GM18526 (cell line): ENCODE measurements around the gene LUZP2.

ENCODE experiments used
- POLR2A ChIP-seq: IDR thresholded peaks from 3 replicates; pipeline ENCODE4 v1.6.1; 2011; ENCODE audit not compliant: insufficient read length; ENCODE audit errors: extremely low read depth

The LUZP2 gene

DNA sequence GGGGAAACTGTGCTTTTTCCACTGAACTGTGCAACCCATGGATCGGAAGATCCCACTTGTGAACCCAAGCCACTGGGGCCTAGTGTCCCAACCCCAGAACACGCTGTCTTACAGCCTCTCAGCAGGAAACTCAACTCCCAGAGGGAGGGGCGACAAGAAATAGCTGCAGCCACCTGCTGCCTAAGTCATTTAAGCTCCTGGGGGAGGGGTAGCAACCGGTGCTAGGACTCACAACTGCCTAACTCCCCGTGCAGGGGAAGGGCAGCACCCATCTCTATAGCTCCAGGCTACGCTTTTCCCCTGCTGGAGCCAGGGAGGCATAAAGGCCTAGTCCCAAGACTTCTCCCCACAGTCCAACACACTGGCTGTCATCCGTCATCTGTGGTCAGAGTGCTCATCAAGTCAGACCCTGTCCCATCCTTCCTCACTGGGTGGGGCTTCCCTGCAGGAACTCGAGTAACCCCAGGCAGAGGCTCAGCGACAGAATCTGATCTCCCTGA lies 363.0 kb downstream of the LUZP2 start:
- no peak for TF ChIP-seq POLR2A

DNA sequence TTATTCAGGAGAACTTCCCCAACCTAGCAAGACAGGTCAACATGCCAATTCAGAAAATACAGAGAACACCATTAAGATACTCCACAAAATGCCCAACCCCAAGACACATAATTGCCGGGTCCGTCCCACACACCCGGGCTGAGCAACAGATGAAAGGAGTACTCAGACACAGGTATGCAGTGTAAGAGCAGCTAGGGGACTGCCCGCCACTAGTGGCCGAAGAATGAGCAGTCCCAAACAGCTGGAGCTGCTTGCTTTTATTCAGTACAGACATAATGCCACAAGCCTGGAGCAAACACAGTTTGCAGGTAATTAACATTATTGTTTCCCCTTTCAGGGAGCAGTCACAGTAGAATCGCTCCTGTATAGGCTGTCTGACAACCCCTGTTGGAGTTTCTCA lies 364.6 kb downstream of the LUZP2 start:
- no peak for TF ChIP-seq POLR2A

DNA sequence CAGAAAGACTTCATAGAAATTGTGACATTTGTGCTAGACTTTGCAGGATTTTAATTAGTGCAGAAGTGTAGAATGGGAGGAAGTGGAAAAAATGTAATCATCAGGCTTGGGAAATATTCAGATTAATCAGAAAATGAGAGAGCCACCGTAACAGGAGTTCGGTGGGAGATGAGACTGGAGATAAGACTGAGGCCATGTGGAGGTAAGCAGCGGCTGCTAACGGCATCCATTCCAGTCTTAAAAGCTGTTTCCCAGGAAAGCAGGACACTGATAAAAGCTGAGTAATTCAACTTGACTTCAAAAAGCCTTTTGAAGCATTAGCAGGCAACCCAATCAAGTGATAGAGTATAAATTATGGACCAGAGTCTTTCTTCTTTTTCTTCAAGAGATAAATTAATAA lies 369.9 kb downstream of the LUZP2 start:
- TF ChIP-seq POLR2A: no peak

DNA sequence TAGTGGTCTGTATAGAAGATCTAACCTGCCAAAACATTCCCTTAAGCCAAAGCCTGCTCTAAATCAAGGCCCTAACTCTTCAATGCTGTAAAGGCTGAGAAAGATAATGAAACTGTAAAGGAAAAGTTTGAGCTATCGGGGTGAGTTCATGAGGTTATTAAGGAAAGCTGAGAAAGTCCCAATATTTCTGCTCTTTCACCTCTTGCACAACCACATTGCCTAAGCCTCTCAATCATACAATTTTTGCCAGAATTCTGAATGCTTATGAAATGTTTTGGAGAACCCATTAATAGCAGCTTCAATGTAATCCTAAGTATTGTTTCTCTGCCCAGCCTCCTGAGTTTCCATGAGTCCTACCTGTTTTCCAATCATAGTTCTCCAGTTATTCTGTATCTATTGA lies 373.2 kb downstream of the LUZP2 start:
- TF ChIP-seq POLR2A: no peak

DNA sequence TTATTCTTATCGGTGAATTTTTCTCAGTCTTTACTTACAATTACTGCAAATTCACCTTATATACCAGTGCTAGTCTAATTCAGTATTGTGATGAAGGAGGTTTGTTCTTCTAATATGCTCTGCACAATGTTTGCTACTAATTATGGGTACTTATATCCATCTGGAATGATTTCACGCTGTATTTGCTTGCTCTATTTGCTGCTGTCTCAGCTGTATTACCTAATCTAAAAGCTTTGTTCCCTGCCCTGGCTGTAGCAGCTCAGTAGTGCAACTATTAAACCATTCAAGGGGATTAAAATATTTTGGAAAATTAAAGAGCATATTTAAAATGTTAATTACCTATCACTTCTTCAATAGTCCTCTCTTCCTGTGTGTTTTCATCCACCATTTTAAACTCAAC lies 375.3 kb downstream of the LUZP2 start:
- no peak for TF ChIP-seq POLR2A

DNA sequence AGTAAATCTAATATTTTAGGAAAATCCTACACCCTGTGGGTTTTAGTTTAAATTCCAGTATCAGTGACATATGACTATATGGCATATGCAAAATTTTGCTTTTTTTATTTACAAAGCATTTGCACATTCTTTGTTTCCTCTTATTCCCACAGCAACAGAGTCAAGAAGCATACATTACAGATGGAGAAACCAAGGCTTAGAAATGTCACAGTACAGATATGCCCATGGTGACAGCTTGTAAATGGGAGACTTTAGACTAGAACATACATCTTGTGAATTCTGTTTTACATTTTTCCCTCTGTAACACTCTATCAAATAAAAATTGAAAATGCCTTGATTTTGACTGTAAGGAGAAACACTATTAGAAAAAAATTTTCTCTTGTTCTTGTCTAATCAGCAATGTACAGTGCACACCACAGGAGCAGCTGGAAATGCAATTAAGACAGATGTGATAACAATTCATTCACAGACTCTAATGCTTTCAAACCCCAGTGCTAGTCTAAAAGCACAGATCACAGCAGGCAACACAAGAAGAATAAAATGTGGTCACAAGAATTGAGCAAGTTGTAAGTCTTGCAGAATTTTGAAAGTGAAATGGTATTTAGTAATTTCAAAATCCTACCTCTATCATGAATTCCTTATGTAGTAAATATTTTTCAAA lies 375.9 kb downstream of the LUZP2 start:
- no peak for TF ChIP-seq POLR2A

DNA sequence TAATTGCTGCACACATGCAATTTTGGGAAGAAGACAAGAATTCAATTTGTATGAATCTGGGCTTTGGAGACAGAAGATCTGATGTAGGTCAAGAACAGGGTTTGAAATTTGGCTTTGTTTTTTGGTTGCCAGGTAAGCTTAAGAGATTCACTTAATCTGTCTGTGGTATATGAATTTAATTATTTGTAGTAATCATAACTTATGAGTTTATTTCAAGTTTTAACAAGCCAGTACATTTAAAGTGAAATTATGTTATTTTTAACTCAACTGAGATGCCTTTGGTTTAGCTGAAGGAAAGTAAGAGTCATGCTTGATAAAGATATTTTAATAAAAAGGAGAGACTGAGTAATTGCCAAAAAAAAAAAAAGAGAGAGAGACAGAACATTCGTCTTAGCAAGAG lies 384.1 kb downstream of the LUZP2 start:
- no peak for TF ChIP-seq POLR2A

DNA sequence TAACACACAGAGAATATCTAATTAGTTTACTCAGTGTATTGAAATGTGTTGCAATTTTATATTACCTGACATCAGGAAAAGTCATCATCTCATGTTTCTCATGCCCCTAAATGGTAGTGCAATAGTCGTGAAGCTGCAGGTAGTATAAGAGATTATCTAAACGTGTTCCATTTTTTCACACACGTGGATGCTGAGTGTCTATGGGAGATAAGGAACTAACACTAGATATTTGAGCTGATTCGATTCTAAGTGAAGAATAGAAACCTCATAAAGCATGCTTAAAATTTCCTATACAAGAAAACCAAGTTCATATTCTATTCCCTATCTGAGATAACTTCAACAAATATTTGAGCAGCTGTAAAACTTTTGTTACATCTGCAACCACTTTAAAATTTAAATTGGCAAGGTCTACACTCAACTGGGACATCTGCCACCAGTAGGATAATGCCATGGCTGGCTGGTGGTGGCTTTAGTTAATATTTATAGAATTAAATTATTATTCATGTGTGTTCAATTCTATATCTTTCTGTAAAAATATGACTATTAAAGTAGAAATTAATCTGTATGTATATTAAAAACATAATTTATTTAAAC lies 388.8 kb downstream of the LUZP2 start:
- TF ChIP-seq POLR2A: no peak

DNA sequence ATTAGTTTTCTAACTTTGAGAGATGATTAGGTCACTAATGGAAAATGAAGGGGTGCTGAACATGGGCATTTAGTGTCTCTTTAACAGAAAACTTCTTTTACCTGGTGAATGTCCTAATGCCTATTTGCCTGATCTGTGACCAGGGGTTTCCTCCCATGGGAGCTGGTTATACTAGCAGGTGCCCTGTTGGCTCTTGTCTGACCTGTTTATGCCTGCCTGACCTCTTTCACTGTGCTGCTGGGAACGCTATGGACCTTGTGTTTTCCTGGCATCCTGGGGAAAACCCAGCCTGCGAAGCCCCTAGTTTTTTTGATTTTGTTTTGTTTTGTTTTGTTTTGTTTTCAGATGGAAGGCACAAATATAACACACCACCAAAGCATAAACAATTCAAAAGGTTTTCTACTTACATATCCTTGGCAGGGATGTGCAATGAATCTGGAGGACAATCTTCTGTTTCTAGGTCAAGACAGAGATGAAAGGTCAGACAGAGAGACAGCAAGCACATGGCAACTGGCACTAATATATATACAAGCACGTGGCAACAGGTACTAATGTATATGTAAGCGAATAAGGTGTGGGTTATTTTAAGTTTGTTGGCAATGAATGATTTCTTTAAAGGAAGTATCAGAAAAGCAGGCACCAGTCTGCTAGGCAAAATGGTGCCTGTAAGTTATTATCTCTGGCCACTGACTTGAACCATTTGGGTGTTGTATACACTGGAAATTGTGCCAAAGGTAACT lies 390.2 kb downstream of the LUZP2 start:
- no peak for TF ChIP-seq POLR2A

DNA sequence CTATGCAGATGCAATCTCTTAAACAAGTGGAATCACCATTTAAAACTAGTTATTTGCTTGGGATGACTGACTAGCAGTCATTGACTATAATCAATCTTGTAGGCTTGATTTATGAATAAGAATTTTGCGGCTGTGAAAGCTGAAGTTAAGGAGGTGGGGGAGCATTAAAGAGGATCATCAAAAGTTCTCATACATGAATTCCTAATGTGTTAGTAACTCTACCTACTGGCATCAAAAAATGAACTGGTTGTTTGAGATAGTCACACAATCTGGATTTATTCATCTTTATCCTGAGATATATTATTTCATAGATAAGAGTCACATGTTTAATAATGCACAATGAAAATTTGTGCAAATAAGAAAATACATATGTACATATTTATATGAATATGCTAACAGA lies 393.6 kb downstream of the LUZP2 start:
- TF ChIP-seq POLR2A: no peak

DNA sequence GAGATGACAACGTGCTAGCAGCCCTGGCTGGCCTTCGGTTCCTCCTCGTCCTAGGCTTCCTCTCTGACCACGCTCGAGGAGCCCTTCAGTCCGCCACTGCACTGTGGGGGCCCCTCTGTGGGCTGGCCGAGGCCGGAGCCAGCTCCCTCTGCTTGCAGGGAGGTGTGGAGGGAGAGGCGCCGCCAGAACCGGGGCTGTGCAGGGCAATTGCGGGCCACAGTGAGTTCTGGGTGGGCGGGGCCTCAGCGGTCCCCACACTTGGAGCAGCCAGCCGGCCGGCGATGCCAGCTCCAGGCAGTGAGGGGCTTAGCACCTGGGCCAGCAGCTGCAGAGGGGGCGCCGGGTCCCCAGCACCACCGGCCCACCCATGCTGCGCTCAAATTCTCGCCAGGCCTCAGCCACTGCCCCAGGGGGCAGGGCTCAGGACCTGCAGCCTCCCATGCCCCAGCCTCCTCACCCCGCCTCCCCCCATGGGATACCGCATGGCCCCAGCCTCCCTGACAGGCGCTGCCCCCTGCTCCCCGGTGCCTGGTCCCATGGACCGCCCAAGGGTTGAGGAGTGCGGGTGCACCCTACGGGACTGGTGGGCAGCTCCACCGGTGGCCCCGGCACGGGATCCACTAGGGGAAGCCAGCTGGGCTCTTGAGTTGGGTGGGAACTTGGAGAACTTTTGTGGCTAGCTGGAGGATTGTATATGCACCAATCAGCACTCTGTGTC lies 399.4 kb downstream of the LUZP2 start:
- TF ChIP-seq POLR2A: no peak

DNA sequence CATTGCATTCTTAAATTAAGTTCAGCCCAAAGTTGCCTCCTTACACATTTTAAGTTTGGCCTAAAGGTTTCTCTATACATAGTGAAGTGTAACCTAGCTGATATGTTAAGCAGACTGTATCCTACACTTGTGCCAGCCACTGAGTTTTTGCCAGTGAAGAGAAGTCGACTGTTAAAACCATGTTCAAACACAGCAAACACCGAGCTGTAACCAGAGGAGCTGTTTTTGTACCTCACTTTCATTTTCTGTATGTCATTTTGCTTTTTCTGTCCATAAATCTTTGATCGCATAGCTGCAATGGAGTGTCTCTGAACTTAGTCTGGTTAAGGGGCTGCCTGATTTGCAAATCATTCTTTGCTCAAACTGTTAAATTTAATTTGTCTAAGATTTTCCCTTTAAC lies 403.7 kb downstream of the LUZP2 start:
- TF ChIP-seq POLR2A: no peak

DNA sequence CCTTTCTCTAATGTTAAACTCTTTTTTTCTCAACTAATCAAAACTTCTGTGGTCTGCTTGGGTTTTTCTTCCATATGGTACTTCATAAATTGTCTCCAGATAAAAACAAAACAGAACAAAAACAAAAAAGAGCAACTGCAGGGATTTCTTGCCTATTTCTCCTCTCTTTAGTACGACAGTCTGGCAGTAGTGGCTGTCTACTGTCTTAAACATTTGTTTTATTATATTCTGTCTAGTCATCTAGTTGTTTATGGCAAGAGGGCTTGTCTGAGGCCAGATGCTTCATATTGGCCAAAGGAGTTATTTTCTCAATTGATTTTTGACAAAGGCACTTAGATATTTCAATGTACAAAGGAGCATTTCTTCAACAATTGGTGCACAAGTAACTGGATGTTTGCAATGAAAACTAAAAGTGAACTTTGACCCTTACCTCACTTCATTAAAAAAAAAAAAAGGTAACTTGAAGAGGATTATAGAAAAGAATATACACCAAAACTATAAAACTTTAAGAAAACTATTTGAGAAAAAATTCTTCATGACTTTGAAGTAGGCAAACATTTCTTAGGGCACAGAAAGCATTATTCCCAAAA lies 404.2 kb downstream of the LUZP2 start:
- no peak for TF ChIP-seq POLR2A

DNA sequence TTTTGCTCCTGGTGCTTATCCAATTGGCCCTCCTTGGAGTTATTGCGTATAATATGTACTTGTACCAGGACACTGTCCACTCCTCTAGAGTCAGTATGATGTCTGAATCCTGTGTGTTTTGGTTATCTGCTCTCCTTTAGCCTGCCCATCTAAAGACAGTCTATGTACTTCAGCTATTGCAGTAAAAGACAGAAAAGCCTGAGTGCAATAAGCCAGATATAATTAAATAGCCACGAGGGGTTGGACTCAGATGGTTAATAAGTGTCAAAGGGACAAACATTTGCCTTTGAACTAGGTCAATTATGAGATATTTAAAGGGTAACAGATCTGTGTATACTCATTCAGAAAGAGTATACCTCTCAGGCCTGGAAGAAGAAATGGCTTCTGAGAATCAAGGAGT lies 406.7 kb downstream of the LUZP2 start:
- no peak for TF ChIP-seq POLR2A

DNA sequence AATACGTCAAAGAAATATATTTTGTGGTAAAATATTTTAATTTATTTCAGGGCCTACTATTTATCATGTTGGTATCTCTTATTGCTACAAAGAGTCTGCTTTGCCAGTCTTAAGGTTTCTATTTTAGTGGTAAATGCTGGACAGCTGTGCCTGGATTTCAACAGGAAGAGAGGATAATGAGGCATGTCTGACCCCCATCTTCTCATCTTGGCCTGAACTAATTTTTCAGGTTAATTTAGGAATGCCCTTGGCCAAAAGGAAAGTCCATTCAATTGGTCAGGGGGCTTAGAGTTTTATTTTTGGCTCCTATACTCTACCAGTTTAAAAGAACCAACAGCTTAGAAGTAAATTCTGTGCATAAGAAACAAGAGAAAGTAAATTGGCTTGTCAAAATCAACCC lies 428.2 kb downstream of the LUZP2 start:
- no peak for TF ChIP-seq POLR2A
